Activated CD4-positive, alpha-beta T cell treated with anti-CD3 and anti-CD28 coated beads for 4 hours (primary cell): ENCODE results near the gene FOXP3.
A peak's percentile ranks its signal among the peaks of the same experiment; 100 is the strongest.

Experiments used
- DNase-seq, 2 donors: peaks; one replicate each; pipeline ENCODE4 v3.0.0-alpha.2; 2020

FOXP3 gene

DNA sequence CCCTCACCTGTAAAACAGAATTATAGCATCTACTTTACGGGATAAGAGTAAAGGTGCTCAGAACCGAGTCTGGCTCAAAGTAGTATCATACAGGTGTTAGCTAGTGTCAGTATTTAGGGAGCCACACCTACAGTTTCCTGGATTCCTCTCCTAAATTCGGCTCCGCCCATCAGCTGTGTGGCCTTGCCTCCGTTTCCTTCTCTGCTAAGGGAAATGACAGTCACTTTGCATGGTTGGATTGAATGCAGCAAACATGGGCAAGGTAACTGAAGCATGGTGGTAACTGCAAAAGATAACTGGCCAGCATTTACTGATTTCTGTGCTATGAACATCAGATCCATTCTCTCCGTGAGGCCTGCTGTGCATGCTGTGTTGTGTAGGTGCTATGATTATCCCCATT lies 7.9 kb upstream of the FOXP3 start:
- DNase-seq = no peak

DNA sequence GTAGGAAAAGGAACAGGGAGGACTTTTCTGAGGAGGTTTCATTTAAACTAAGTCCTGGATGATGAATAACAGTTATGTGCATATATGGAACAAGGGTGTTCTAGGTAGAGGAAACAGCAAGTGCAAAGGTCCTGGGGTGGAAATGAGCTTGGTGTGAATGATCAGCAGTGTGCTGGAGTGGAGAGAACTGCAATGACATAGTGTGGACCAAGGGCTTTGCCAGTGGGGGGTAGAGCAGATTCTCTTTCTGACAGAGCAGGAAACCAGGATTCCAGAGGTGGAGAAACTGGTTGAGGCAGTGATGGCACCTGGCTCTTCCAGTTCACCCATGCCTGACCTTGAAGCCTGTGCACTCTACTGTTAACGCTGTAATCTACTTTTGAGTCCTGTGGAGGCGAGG lies 6.8 kb upstream of the FOXP3 start:
- DNase-seq = no peak

DNA sequence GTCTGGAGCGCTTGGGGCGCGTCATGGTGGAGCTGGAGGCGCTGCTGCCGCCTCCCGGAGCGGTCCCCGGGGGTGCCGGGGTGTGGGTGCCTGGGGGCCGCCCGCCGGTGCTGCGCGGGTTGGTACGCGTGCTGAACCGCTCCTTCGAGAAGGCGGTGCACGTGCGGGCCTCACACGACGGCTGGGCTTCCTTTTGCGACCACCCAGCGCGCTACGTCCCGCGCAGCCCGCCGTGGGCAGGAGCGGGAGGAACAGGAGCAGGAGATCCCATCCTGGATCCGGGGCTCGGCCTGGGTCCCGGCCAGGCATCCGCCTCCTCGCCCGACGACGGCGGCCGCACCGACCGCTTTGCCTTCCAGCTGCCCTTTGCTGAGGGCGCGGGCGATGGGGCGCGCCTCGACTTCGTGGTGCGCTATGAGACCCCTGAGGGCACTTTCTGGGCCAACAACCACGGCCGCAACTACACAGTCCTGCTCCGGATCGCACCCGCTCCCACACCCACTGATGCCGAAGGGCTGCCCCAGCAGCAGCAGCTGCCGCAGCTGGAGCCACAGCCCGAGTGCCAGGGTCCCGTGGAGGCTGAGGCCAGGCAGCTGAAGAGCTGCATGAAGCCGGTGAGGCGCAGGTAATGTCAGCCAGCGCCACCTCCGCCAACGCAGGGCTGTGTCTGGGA lies 5.9 kb upstream of the FOXP3 start:
- DNase-seq = no peak

DNA sequence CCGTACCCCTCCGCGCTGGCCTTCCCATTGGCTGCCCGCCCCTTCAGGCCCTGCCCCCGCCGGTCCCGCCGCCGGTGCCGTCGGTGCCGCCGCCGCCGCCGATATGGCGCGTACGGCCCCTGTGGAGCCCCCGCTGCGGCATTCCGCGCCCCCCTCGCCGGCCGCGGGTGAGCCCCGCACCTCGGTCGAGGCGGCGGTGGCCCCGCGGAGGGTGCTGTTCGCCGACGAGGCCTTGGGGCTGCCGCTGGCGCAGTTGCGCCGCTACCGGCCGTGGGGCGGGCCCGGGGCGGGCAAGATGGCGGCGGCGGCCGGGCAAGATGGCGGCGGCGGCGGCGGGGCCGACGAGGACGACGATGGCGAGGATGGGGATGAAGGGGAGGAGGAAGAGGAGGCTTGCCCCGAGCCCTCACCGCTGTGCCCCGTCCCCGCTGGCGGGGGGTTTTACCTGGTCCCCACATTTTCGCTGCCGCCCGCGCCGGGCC lies 5.3 kb upstream of the FOXP3 start, which contains the start of gene PPP1R3F:
PPP1R3F (plus strand) TSS at position 27 of the 482 bp plus-strand sequence; CDS start at position 104, 77 bp downstream.
- peak in 1 of 2 donors; percentile 34 for DNase-seq

DNA sequence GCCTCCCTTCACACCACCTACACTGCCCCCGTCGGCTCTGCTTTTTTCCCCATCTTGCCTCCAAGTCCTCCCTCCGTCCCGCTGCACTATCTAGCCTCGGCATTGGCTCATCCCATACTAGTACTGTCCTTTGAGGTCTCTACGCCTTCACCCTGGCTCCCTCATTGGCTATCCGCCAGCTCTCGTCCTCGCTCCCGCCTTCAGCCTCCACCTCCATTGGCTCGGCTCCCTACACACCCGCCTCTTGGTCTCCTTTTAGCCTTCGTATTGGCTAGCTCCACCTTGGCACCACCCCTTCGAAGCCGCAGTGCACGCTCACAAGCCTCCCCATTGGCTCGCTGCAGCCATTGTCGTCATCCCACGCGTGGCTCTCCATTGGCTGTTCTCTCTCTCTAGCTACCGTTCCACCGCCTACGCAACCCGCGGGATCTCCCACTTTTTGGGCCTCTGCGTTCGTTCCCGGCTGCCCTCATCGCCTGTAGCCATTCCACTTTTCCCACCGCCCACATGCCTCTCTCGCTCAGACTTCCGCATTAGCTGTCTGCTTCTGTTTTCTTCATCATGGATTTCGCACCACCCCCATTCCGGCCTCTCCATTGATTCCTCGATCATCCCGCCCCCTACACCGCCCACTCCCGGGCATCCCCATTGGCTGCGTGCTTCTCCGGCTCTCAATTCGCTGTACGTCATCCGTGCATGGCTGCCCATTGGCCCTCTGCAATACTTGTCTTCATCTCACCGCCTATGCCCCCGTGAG lies 4.7 kb upstream of the FOXP3 start:
- DNase-seq = peak; percentile 92 to 96

DNA sequence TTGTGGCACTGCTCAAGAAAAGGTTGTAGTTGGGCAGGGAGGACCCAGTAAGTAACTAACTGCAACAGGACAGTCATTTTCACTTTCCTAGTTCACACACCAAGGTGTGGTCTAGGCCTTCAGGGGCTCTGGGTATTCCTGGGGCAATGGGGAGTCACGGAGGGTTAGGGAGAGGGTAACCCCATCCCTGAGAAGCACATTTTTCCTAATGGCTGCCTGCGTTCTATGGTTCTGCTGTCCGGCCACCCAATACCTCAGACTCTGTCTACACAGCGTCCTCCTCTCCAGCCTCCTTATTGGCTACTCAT lies 4.1 kb upstream of the FOXP3 start:
- no peak for DNase-seq

DNA sequence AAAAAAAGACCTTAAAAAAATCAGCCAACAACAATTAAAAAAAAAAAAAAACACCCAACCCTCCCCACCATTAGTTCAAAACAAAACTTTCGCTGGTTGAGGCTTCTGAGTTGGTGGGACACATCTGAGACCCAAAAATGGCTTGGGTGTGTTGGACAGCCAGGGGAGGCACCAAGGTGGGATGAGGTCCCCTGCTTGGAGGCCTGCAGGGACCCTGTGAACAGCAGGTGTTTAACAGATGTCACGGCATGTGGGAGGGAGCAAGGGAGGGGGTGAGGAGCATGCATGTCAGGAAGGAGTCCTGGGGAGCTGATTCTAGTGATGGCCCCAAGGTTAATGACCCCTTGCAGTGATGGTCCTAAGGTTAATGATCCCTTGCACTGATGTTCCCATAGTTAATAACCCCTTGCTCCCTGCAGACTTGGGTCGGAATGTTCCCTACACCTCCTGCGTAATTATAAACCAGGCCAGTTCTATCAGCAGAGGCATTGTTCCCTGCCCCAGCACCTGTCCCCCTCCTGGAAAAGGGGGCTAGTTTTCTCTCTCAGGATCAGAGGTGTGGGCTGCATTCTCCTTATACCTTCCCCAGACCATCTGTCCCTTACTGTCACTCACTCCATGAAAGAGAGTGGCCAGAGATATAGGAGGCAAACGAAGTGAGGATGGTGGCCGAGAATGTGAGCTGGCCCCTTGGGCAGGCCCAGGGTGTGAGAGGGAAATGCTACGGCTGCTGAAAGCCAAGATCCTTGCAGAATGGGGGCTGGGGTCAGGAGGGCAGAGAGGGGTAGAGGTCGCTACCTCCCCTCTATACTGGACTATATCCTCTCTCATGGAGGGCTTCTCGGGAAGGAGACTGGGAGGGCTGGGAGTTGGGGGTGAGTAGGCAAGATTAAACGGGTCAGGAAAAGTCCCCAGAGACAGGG lies 2.3 kb upstream of the FOXP3 start:
- DNase-seq = no peak

DNA sequence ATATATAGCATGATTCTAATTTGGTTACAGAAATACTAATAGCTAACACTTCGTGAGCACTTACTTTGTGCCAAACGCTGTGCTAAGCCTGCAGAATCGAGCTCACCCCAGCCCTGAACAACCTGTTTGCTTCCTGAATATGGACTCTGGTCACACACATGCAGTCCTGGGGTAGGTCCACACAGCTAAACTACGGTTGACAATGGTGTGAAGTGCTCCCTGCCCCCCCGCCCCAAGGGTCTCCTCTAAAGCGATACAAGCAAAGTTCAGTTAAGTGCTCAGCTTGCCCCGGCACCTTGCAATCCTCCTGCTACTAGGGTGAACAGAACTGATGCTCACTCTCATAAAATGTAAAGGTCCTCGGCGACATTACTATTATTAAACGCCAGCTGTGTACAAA lies 879 bp downstream of the FOXP3 start:
- DNase-seq = no peak

DNA sequence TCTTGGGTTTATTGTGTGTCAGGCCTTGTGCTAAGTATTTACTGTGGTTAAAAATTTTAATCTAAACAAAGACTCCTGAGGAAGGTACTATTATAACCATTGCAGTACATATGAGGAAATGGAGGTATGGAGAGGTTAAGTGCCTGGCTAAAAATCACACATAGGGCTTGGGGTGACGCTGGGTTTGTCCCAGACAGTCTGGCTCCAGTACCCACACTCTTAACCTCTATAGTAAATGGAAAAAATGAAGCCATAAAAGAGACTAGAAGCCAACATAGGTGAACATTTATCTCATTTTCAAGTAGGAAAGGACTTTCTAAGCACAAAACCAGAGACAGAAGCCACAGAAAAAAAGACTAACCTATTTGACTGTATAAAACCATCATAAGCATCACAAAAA lies 1.9 kb downstream of the FOXP3 start:
- no peak for DNase-seq

DNA sequence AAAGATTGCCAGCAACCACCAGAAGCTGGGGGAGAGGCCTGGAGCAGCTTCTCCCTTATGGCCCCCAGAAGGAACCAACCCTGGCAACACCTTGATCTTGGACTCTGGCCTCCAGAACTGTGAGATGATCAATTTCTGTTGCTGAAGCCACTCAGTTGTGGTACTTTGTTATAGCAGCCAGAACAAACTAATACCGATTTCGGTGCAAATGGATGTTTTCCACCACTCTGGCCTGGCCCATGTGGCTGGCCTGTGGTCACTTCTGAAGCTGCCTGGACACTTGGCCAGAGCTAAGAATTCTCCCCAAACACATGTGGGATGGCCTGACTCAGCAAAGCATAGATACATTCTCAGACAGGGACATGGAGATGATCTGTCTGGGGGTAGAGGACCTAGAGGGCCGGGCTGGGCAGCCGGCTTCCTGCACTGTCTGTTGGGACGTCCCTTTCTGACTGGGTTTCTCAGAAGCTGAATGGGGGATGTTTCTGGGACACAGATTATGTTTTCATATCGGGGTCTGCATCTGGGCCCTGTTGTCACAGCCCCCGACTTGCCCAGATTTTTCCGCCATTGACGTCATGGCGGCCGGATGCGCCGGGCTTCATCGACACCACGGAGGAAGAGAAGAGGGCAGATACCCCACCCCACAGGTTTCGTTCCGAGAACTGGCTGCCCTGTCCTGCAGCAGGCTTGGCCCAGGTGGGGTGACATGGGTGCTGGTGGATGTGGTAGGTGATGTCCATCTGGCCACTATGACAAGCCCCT lies 4.1 kb downstream of the FOXP3 start:
- DNase-seq = no peak

DNA sequence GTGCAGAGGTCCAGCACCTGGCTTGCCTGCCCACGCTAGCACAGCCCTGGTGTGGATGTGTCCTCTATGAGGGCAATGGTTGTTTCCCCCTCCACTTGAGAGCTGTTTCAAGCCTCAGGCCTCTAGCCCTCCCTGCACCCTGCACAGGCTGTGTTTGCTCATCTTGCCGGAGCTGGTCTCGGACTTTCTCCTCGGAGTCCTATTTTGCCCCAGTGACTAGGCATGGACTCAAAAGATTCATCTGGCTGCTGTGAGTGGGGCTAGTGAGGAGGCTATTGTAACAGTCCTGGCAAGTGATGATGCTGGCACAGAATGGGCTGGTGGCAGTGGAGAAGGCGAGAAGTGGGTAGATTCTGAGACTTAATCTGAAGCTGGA lies 5.8 kb downstream of the FOXP3 start:
- no peak for DNase-seq

DNA sequence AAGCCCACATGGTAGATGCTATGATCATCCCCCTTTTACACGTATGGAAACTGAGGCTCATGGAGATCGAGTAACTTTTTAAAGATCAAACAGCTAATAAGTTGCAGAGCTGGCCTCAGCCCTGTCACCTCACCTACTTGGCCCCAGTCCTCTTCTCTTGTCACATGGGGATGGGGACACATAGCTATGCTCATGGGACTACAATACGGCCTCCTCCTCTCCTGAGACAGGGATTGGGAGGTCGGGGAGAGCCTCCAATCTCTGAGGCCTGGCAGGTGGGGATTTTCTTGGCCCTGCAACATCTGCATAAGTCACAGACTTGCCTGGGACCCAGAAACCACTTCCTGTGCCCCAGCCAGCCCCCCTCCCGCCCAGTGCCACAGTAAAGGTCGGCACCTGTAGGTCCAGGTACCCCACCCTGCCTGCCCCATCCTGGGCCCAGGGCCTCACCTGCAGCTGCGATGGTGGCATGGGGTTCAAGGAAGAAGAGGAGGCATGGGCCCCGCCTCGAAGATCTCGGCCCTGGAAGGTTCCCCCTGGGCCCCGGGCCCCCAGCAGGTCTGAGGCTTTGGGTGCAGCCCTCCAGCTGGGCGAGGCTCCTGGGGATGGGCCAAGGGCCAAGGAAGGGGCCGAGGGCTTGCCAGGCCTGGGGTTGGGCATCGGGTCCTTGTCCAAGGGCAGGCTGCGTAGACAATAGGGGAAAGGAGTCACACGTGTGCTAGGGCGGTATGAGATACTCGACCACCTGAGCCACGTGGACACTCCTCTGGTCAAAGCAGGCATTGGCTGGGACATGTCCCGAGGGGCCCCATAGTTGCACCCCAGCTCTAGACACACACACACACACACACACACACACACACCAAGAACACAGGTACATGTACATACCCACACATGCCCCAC lies 6.4 kb downstream of the FOXP3 start:
- DNase-seq = peak in 1 of 2 donors; percentile 26

DNA sequence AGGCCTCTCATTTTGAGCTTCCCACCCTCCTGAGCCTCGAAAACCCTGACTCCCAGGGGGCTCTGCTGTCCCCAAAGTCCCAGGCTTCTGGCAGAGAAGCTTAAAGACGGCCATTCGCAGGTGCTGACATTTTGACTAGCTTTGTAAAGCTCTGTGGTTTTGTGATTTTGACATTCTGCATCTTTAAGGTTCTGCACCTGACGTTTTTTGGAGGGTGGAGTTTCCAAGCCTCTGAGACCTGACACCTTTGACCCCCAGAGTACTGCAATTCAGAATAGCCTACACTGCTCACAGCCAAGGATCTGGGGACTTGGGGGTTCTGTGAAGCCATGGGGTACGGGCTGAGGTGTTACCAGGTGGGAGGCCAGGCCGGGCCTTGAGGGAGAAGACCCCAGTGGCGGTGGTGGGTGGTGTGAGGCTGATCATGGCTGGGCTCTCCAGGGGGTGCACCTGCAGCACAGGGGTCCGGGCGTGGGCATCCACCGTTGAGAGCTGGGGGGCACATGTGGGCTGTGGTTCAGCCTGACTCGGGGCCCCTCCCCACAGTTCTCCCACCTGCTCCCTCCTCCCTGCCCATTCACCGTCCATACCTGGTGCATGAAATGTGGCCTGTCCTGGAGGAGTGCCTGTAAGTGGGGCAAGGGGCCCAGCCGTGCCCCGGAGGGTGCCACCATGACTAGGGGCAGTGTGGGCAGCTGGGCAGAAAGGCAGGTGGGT lies 7.3 kb downstream of the FOXP3 start:
- no peak for DNase-seq

DNA sequence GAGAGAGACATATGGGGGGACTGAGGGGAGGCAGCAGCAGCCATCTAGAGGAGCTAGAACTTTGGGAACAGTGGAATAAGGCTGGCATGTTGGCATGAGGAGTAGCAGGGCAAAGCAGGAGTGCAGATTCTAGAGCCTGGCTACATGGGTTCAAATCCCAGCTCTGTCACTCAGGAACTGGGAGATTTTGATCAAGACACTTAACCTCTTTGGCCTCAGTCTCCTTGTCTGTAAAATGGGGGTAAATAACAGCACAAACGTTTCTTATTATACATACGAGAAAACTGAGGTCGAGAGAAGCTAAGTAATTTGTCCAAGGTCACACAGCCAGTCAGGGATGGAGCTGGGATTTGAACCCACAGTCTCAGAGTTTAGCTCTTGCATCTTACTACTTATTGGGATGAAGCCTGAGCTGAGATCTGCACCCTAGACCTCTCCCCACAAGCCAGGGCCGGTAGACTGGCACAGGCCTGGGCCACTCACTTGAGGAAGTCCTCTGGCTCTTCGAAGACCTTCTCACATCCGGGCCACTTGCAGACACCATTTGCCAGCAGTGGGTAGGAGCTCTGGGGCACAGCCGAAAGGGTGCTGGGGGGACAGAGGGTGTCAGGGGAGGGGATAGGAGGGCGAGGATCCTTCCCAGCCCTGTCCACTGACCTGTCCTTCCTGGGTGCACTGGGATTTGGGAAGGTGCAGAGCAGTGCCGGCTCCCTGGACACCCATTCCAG lies 8.1 kb downstream of the FOXP3 start:
- DNase-seq = no peak

DNA sequence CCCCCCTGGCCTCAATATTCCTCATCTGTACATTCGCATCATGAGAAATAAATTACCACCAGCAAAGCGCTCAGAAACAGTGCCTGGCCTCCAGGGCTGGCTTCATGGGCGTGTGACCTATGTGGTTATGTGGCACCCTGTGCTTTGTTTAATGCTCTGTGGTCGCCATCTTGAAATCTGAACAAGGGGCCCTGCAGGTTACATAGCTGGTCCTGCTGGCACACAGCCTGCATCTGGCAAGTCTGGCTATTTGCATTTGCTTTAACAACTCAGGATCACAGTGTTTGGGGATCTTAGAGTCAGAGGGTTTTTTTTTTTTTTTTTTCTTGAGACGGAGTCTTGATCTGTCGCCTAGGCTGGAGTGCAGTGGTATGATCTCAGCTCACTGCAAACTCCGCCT lies 9.9 kb downstream of the FOXP3 start:
- no peak for DNase-seq

DNA sequence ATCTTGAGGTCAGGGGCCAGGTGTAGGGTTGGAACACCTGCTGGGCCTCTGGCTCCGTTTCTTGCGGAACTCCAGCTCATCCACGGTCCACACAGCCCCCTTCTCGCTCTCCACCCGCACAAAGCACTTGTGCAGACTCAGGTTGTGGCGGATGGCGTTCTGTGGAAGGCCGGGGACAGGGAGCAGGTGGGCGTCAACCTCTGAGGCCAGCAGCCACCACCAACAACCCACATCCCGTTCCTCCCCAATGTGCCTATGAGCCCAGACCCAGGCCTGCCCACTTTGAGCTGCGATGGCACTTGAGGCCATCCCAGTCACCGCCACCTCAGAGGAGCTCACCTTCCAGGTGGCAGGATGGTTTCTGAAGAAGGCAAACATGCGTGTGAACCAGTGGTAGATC lies 13.2 kb downstream of the FOXP3 start:
- no peak for DNase-seq

DNA sequence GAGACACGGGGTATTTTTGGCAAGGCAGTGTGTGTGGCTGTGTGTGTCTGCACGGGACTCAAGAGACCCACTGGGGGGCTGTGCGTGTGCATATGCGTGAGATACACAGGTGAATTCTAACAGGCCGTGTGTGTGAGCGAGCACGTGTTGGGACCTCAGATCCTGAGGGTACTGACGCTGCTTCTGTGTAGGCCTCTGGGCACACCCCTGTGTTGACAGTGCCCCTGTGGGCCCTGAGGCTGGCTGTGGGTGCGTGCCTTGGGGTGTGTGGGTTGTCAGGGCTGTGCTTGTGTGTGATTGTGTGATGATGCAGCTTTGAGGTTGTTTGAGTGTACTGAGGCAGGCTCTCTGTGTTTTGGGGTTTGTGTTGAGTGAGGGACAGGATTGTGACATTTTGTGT lies 13.9 kb downstream of the FOXP3 start:
- no peak for DNase-seq

DNA sequence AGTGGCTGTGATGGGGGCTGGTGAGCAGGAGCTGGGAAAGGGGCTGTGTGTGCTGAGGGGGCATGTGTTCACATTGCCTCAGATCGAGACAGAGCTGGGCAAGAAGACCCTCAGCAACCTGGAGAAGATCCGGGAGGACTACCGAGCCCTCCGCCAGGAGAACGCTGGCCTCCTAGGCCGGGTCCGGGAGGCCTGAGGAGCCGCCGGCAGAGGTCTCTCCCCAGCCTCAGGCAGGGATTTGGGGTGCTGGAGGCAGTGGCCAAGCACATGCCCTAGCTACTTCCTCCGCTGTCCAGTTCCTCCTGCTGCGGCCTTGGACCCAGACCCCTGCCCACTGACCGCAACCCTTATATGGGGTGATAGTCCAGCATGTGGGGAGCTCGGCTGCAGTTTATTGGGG lies 14.4 kb downstream of the FOXP3 start:
- no peak for DNase-seq

DNA sequence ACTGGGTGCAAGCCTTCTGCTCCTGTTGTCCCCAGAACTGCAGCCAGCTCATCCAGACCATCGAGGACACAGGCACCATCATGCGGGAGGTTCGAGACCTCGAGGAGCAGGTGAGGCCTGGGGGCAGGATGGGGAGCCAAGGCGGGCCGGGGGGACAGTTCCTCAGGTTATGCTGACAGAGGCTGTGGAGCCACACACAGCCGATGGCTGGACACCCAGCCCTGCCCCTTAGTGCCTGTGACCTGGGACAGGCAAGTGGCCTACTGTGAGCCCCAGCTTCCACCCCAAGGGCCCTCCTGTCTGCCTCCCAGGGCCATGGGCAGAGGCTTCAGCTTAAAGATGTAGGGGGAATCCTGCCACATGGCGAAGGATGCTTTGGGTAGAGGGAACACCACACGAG lies 14.9 kb downstream of the FOXP3 start:
- no peak for DNase-seq

DNA sequence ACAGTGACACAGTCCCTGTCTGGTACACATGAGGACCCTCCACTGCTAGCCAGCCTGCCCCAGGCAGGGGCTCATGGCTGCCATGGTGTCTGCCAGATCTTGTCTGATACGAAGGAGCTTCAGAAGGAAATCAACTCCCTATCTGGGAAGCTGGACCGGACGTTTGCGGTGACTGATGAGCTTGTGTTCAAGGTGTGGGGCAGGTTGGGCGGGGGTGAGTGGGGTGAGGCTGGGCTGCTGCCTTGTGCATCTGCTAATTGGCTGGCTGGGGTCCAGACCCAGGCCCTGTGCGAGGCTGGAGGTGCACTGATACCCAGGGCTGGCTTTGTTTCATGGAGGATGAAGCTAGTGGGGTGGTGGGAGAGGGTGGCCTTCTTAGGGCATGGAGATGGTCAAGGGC lies 15.4 kb downstream of the FOXP3 start:
- DNase-seq = no peak
